LoVo (cell line): ENCODE results near the gene TLE4.

Experiments
- DNase-seq: peaks from one replicate; pipeline ENCODE4 v3.0.0-alpha.2; 2016; ENCODE audit warnings: low spot score

The TLE4 gene

DNA sequence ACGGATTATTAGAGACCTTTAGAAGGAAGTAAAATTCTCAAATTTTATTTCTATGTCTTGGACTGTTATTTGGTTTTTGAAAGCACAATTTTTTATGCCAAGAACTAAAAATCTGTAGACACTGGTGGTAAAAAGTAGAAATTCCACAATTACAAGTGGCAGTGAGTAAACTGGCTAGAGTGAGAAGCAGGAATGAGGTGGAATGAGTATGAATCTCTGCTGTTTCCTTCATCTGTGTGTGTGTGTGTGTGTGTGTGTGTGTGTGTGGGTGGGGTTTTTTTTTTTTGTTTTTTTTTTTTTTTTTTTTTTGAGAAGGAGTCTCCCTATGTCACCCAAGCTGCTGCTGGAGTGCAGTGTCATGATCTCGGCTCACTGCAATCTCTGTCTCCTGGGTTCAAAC lies 94.2 kb downstream of the TLE4 start:
- DNase-seq: no peak

- no peak for DNase-seq
These were observed 95.4 kb downstream of the TLE4 start for GRCh38 chr9:79667120-79667519.

GRCh38 chr9:79667817-79668436 lies 96.2 kb downstream of the TLE4 start:
- no peak for DNase-seq

DNA sequence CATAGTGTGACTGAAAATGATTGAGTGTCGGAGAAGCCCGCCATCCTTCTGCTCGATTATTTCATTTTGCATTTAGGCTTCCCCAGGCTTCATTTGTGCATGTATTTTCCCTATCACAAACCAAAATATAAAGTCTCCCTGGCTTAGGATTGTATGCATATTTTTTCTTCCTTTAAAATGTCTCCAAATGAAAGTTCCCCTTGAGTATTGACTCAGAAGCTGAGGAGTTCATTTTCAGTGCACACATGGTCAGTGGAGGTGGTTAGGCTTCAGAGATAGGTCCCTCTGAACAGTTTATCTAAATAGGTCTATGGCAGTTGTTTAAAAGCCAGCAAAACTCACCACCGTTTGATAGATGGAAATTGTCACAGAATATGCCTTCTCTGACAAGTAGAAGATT lies 97.2 kb downstream of the TLE4 start:
- DNase-seq: no peak

DNA sequence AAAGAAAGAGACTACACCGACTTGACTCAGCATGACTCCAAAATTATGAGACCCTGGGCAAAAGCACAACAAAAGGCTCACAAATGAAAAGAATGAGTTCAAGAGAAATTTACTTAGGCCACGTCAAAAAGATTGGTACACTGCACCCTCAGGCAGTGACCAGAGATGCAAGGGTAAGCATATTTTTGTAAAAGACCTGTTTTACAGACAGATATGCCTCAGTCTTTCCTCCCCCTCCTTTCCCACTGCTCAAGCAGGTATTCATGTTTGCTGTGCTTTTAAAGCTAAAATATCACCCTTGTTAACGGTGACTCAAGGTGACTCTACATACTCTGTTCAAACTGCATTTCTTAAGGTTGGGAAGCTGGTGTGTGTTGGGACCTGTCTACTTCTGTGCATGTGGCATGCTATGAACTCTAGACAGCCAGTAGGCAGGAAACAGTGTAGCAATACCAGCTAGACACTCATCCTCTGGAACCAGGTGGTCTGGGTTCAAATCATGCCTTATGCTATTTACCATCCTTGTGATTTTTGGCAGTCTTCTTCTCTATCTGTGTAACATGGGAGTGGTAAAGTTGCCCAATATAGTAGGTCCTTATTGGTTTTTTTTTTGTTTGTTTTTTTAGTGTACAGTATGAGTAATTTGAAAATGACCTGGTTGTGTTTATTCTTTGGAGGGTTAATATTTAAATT lies 98.7 kb downstream of the TLE4 start:
- no peak for DNase-seq

GRCh38 chr9:79671558-79671957 lies 99.8 kb downstream of the TLE4 start:
- DNase-seq: no peak

DNA sequence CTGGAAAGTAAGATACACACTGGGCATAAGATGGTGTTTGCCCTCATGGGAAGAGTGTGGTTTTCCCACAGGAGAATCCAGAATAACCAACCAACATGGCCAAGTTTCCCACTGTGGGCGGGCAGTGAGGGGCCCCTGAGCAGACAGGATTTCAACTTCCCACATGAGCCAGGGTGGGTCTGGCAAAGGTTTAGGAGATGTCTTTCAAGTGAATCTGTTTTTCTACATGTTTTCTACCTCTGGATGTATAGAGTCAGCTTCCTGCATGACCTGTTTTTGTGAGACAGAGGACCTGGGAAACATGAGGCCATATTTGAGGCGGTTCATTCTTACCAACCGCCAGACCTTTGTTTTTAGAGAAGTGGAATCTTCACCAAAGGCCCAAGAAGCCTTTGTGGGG lies 100.5 kb downstream of the TLE4 start:
- no peak for DNase-seq

DNA sequence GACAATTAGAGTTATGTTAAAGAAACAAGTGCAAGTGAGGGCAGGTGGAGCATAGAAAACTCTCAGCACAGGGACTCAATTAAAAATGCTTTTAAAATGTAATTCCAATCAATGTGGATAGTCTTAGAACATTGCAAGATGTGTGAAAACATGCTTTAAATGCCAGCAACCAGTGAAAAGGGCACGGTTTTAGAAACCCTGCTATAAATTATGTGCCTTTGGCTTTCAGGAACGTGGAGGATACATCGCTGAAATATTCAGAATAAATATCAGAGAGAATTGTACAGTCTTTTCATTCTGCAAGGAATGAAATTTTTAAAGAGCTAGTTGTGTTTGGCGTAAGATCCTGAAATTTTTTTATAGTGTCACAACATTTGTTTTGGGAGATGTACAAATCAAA lies 101.1 kb downstream of the TLE4 start:
- no peak for DNase-seq

DNA sequence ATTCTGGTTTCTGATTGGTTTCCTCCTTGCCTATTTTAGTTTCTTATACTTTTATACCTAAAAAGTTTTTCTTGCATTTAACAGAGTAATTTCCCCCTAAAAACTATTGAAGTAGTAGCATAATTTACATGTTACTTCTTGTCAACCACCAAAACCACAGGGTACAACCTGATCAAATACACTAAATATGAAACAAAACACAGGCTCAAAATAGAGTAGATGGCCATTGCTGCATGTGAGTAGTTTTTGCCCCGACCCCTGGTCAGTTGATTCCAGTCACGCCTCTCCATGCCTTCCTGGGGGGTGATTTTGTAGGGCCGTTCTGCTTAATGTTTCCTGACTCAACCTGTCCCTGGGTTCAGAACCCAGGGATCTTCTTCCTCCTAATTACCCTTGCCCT lies 101.8 kb downstream of the TLE4 start:
- DNase-seq: no peak

DNA sequence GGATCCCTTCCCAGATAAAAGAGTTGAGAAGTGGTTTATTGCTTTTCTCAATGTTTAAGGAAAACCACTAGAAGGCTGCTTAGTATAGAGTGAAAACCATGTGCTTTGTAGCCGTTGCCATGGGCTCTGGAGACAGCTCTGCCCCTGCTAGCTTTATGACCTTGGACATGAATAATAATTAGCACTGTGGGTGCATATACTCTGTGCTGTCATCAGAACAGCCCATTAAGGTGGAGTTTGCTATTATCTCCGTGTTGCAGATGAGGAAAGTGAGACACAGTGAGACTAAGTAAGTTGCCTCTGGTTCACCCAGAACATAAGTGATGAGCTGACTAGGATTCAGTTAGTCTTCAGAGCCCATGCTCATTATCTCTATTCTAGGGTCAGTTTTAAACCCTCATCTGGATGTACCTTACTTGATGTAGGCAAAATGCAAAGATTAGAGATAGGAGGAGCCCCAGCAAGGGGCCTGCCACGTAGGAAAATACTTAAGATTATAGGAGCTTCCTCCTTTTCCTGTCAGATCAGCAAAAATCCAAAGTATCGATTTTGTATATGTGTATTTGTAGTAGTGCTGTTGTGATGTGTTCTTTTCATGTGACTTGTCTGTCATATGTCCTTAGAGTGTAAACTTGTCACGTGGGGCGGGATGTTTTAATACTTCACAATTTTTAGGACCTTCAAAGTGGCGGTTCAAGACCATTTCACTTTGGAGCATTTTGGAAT lies 102.5 kb downstream of the TLE4 start:
- no peak for DNase-seq

DNA sequence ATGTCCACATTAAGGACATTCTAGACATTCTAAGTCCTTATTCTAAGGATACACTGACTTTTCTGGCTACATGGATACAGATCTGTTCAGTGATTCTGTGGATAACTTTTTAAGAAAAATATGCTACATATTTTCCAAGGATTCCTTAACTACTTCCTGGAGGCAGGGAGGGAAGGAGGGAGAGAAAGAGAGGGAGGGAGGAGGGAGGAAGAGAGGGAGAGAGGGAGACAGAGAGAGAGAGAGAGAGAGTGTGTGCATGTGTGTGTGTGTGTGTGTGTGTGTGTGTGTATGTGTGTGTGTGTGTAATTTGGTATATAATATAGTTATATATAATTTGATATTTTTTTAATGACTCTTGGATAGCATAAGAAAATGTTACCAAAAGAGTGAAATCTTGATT lies 109.8 kb downstream of the TLE4 start:
- DNase-seq: no peak

GRCh38 chr9:79682076-79682736 lies 110.4 kb downstream of the TLE4 start:
- no peak for DNase-seq

- DNase-seq: no peak
These were observed 112.3 kb downstream of the TLE4 start for GRCh38 chr9:79684059-79684458.

DNA sequence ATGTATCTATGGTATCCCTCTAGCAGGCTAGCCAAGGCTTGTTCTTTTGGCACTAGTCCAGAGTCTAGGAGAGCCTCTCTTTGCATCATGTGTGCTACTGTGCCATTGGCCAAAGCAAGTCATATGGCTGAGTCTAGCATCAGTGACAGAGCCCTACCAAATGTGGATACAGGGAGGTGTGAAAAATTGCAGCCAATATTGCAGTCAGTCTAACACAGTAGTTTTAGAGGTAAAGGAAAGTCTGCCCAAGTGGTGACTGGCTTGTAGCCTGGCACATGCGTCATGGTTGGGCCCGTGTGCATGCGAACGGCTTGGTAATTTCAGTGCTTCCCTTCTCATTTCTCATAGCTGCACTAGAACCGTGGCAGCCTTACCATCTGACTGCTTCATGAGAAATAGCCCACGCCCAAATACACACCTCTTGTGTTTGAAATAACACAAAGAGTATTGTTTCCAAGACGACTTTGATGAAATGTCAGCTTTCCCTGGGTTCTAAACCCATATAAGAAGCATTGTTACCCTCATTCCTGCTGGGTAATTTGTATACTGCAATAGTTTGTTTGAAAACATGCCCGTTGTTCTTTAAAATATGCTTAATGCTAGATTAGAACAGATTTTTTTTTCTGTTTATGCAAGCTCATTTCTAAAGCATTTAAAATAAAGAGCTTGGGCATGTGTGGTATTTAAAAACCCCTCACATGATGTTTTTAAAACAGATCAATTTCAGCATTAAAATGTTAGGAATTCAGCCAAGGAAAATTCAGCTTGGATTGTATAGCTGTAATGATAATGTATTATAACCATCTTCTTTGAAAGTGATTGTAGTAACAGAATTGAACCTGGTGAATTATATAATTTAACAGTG lies 113.2 kb downstream of the TLE4 start:
- no peak for DNase-seq

DNA sequence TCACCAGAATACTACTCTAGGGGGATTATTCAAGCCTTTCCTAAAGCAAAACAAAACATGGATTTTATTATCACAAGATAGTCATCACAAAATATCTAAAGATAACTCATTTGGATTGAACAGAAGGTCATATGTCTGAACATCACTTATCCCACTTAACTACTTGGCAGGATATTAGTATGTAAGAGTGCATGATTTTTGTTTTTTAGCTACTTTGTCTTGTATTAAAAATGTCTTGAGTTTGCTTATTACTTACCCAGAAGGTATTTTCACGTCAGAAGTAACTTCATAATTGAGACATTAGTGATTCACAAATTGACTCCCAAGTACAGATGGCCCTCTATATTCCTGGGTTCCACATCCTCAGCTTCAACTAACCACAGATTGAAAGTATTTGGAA lies 113.8 kb downstream of the TLE4 start:
- no peak for DNase-seq

DNA sequence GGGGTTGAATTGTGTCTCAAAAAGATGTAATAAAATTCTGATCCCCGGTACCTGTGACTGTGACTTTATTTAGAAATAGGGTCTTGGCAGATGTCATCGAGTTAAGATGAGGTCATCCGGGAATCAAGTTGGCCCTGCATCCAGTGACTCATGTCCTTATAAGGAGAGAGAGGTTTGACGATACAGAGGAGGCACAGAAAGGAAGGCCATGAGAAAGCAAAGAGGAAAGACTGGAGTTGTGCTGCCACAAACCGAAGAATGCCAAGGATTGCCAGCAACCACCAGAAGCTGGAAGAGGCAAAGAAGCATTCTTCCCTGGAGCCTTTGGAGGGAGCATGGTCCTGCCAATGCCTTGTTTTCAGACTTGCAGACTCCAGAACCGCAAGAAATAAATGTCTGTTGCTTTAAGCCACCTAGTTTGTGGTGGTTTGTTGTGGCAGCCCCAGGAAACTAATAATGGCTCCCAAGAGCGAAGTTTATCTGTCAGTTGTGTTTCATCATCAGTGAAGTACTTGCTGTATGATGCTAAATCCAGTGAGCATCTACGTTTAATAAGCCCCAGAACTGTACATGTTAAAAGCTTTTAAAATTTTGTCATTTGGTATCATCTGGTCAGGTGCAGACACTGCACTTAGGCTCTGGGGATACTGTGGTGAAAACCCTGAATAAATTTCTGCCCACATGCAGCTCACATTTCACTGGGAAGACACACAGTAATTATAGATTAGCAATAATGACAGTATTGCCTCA lies 114.8 kb downstream of the TLE4 start:
- no peak for DNase-seq

- no peak for DNase-seq
These were observed 115.3 kb downstream of the TLE4 start for GRCh38 chr9:79687131-79687447.

DNA sequence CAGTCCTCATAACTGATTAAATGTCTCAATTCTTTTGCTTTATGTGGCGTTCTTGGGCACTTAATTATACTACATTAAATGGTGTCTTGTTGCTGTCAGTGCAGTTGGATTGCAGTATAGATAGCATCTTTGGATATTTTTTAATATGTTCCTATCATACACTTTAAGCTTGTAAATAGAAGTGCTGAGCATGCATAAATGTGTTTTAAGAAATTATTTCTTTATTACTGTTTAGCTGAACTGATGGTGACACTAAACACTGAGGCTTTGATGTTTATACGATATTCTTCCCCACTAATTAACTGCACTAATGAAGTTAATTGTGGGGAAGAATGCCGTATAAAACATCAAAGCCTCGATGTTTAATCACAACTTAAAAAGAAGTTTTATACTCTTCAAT lies 116.6 kb downstream of the TLE4 start:
- no peak for DNase-seq

DNA sequence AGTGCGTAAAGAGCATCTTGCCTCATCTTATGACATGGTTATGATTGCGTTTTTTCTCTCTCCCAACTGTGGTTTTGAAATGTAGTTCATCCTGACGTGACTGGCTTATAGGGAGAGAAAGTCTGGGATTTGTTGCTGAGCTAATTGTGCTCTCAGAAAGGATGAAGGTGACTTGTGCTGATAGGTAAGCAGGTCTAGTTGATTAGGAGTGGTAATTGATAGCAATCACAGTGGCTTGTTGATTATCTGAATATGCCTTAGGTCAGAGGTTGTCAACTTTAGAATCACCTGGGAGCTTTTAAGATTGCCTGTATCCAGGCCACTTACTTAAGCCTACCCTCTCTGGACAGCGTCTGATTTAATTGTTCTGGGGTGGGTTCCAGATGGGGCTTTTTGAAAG lies 117.8 kb downstream of the TLE4 start:
- DNase-seq: no peak

- no peak for DNase-seq
These were observed 119.7 kb downstream of the TLE4 start for GRCh38 chr9:79691496-79691895.

- no peak for DNase-seq
These were observed 121.2 kb downstream of the TLE4 start for GRCh38 chr9:79692857-79693571.
